ENCODE data around the gene STXBP4. TPM values are rescaled to one million over a fixed set of nuclear protein-coding genes. Genes with fewer than 3 reads are reported as not detected.

The STXBP4 gene
- polyA plus RNA-seq, 1 of the 3 experiments (the other 2 are of a cell fraction) = 2.8 TPM

DNA sequence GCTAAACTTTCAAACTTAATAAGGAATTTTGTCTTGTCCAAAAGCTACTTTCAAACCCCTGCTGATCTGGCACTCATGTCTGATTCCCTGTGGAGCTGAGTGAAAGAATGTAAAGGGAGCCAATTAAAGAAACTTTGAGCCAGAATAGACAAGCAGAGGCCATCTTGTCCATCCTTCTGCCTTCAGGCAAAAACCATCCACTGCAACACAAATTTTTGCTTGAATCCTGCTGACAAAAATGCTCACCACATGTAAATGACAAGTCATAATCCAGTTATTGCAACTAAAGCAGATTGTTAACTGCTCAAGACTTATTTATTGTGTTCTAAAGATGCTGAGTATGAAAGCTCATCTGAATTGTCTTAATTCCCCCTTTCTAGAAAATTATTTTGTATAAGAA lies 172.2 kb downstream of the STXBP4 start:
- Histone ChIP-seq H3K9me3 (no peaks in the 10 kb centered on the region), H3K4me2 (no peak overlapping the region), H3K9ac (no peak overlapping the region), H3K27ac (ENCODE audit: low read depth in 2 of 2, low read length in 1 of 2) (no peak overlapping the region), H2AFZ (ENCODE audit: low read depth) (no peak overlapping the region), H3F3A (replicated peaks; ENCODE audit: insufficient read depth) (no peaks in the 10 kb centered on the region), H3K4me1 (ENCODE audit: control insufficient read depth in 1 of 2, insufficient read depth in 2 of 2, low read depth in 1 of 2, low read length in 1 of 2) (peaks cover 0 to 9% of the 10 kb centered on the region in 2 experiments; a peak in 2 of 4 replicates), H3K27me3 (ENCODE audit: insufficient read depth) (no peaks in the 10 kb centered on the region), H3K79me2 (ENCODE audit: insufficient read depth) (no peaks in the 10 kb centered on the region), H4K20me1 (ENCODE audit: insufficient read depth) (no peaks in the 10 kb centered on the region), H3K9me2 (no peaks in the 10 kb centered on the region), H3K4me3 (ENCODE audit: low read depth in 2 of 2, low read length in 1 of 2) (no peak overlapping the region), H3K36me3 (replicated peaks in 1 of 2; ENCODE audit: control insufficient read depth in 1 of 2, insufficient read depth in 2 of 2, low read length in 1 of 2) (peaks cover 0 to 8% of the 10 kb centered on the region in 2 experiments)
- POLR2A ChIA-PET = no interaction called here
- TF ChIP-seq, protein P1, sequence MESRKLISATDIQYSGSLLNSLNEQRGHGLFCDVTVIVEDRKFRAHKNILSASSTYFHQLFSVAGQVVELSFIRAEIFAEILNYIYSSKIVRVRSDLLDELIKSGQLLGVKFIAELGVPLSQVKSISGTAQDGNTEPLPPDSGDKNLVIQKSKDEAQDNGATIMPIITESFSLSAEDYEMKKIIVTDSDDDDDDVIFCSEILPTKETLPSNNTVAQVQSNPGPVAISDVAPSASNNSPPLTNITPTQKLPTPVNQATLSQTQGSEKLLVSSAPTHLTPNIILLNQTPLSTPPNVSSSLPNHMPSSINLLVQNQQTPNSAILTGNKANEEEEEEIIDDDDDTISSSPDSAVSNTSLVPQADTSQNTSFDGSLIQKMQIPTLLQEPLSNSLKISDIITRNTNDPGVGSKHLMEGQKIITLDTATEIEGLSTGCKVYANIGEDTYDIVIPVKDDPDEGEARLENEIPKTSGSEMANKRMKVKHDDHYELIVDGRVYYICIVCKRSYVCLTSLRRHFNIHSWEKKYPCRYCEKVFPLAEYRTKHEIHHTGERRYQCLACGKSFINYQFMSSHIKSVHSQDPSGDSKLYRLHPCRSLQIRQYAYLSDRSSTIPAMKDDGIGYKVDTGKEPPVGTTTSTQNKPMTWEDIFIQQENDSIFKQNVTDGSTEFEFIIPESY (IDR thresholded peaks at IDR 0.05; ENCODE audit: borderline replicate concordance, low read depth) = no peak
- TF ChIP-seq CTCF (IDR thresholded peaks at IDR 0.05) (no peak), YY1 (IDR thresholded peaks at IDR 0.05; ENCODE audit: low read depth) (no peak), SMC3 (IDR thresholded peaks at IDR 0.05; ENCODE audit: low read depth, low read length) (no peak), POLR2AphosphoS5 (IDR thresholded peaks at IDR 0.05; ENCODE audit: low read depth, low read length) (no peak), REST (IDR thresholded peaks at IDR 0.05; ENCODE audit: low read depth, low read length) (no peak), TEAD4 (IDR thresholded peaks at IDR 0.05; ENCODE audit: borderline replicate concordance, insufficient read depth) (no peak), MAX (IDR thresholded peaks at IDR 0.05; ENCODE audit: low read depth) (no peak), CHD2 (IDR thresholded peaks at IDR 0.05; ENCODE audit: low read length, partially characterized antibody) (no peak)
- no peak for DNase-seq
- CTCF ChIA-PET = no interaction called here
